ENCODE data around the gene FAM107B. TPM values are rescaled to one million over a fixed set of nuclear protein-coding genes. Genes with fewer than 3 reads are reported as not detected.

FAM107B gene
- total RNA-seq, 4 donors from 2014 or later = 7.3 to 15.6 (median 13.3) TPM

GRCh38 chr10:14612873-14613587 is 161.7 kb downstream of the FAM107B start:
- 89 to 91% methylated on average over 6 to 15 of the region's 15 CpGs for WGBS, 2 donors (ENCODE audit: low coverage in 1 of 2)
- Histone ChIP-seq H3K9me3 (no peaks in the 10 kb centered on the region), H3K27ac (no peak overlapping the region), H3K4me3 (no peak overlapping the region), H3K4me1 (peaks cover 0 to 7% (median 4%) of the 10 kb centered on the region in 3 donors), H3K27me3 (no peaks in the 10 kb centered on the region), H3K36me3 (no peaks in the 10 kb centered on the region)
- no peak for ATAC-seq
- TF ChIP-seq POLR2AphosphoS5 (IDR thresholded peaks at IDR 0.05) (no peak), CTCF (IDR thresholded peaks at IDR 0.05) (no peak), POLR2A (IDR thresholded peaks at IDR 0.05) (no peak), EP300 (IDR thresholded peaks at IDR 0.05) (no peak)

- H3K4me3 ChIP-seq = no peak overlapping the region
- peaks cover 0 to 4% (median 2%) of the 10 kb centered on the region in 3 donors for H3K4me1 ChIP-seq
- H3K27ac ChIP-seq = no peak overlapping the region
- no peaks in the 10 kb centered on the region for H3K9me3 ChIP-seq
- no peaks in the 10 kb centered on the region for H3K36me3 ChIP-seq
- ATAC-seq = no peak
- H3K27me3 ChIP-seq = no peaks in the 10 kb centered on the region
- 6 to 9% methylated on average over 2 of the region's 2 CpGs for WGBS, 2 donors (ENCODE audit: low coverage in 1 of 2)
- no peak for TF ChIP-seq CTCF (IDR thresholded peaks at IDR 0.05)
- no peak for TF ChIP-seq POLR2A (IDR thresholded peaks at IDR 0.05)
- no peak for TF ChIP-seq EP300 (IDR thresholded peaks at IDR 0.05)
- TF ChIP-seq POLR2AphosphoS5 (IDR thresholded peaks at IDR 0.05) = no peak
Observed at GRCh38 chr10:14611968-14612693, 162.6 kb downstream of the FAM107B start.

- H3K9me3 ChIP-seq = no peaks in the 10 kb centered on the region
- H3K36me3 ChIP-seq = no peaks in the 10 kb centered on the region
- H3K4me3 ChIP-seq = no peak overlapping the region
- no peak overlapping the region for H3K27ac ChIP-seq
- 80% methylated on average over 1 of the region's 1 CpG; no CpG with 5 or more reads in 1 of the 2 donors for WGBS, 2 donors (ENCODE audit: low coverage in 1 of 2)
- no peak for ATAC-seq
- H3K27me3 ChIP-seq = no peaks in the 10 kb centered on the region
- TF ChIP-seq POLR2A (IDR thresholded peaks at IDR 0.05) (no peak), POLR2AphosphoS5 (IDR thresholded peaks at IDR 0.05) (no peak), CTCF (IDR thresholded peaks at IDR 0.05) (no peak), EP300 (IDR thresholded peaks at IDR 0.05) (no peak)
- H3K4me1 ChIP-seq = peaks cover 0 to 12% (median 4%) of the 10 kb centered on the region in 3 donors
Observed at GRCh38 chr10:14609178-14609577, 165.5 kb downstream of the FAM107B start.

- TF ChIP-seq CTCF (IDR thresholded peaks at IDR 0.05) = no peak
- TF ChIP-seq POLR2AphosphoS5 (IDR thresholded peaks at IDR 0.05) = no peak
- TF ChIP-seq EP300 (IDR thresholded peaks at IDR 0.05) = no peak
- TF ChIP-seq POLR2A (IDR thresholded peaks at IDR 0.05) = no peak
- H3K27me3 ChIP-seq = no peaks in the 10 kb centered on the region
- no peak overlapping the region for H3K27ac ChIP-seq
- no peak for ATAC-seq
- H3K4me3 ChIP-seq = no peak overlapping the region
- peaks cover 0 to 14% (median 4%) of the 10 kb centered on the region in 3 donors for H3K4me1 ChIP-seq
- H3K9me3 ChIP-seq = no peaks in the 10 kb centered on the region
- no peaks in the 10 kb centered on the region for H3K36me3 ChIP-seq
- 83 to 100% methylated on average over 1 to 4 of the region's 4 CpGs for WGBS, 2 donors (ENCODE audit: low coverage in 1 of 2)
Observed at GRCh38 chr10:14608381-14609001, 166.2 kb downstream of the FAM107B start.

All from gastroesophageal sphincter (tissue), 4 donors.